PC-3 (cell line): Measurements from ENCODE around the gene MZB1. TPM values are rescaled to one million over a fixed set of nuclear protein-coding genes. Genes with fewer than 3 reads are reported as not detected.

Experiments used
- ATAC-seq: fragments of 200-7000 bp; cut with Tn5 transposase; 2 replicates; pipeline ENCODE4 v1.9.1; 2020; ENCODE audit warnings: mild to moderate bottlenecking, moderate library complexity
- BruUV-seq: library from RNA; stranded (reverse); fragments of 400-500 nt; replicated peaks from 2 replicates; lab custom pipeline; 2021; lab: Mats Ljungman, UMichigan
- CTCF ChIA-PET: fragments of 300-600 bp; sonication (Branson Sonifier 250); formaldehyde crosslinking; loops from one replicate; lab custom pipeline; 2022; ENCODE audit warnings: antibody characterized with exemption; lab: Charles Lee
- POLR2A ChIA-PET: fragments of 300-600 bp; sonication (Branson Sonifier 250); formaldehyde crosslinking; loops from one replicate; lab custom pipeline; 2022; ENCODE audit warnings: antibody characterized with exemption; ENCODE audit not compliant: unreplicated experiment; lab: Charles Lee
- DNase-seq: peaks from one replicate; pipeline ENCODE4 v3.0.0-alpha.2; 2015
- H2AFZ ChIP-seq: fragments of 300-600 bp; sonication (generic); 2 replicates; pipeline ENCODE4 v1.6.0; 2016; ENCODE audit warnings: antibody characterized with exemption, low read length
- H3F3A ChIP-seq: fragments of 300-600 bp; sonication (generic); one replicate; pipeline ENCODE4 v1.6.0; 2017; ENCODE audit warnings: antibody characterized with exemption, low read length, control low read depth, mild to moderate bottlenecking; ENCODE audit not compliant: unreplicated experiment
- H3K27ac ChIP-seq: fragments of 300-600 bp; sonication (generic); 2 replicates; pipeline ENCODE4 v1.5.1; 2016; ENCODE audit warnings: mild to moderate bottlenecking, low read length
- H3K27me3 ChIP-seq: fragments of 300-600 bp; sonication (generic); 2 replicates; pipeline ENCODE4 v1.6.1; 2016; ENCODE audit warnings: low read length, mixed read lengths
- H3K36me3 ChIP-seq: fragments of 300-600 bp; sonication (generic); 2 replicates; pipeline ENCODE4 v1.6.1; 2016; ENCODE audit warnings: low read depth, mixed run types, low read length, mixed read lengths
- H3K4me1 ChIP-seq: fragments of 300-600 bp; sonication (generic); 2 replicates; pipeline ENCODE4 v1.5.1; 2016; ENCODE audit warnings: low read length; ENCODE audit not compliant: insufficient read depth
- H3K4me2 ChIP-seq: fragments of 300-600 bp; sonication (generic); 2 replicates; pipeline ENCODE4 v1.6.0; 2016; ENCODE audit warnings: low read length
- H3K4me3 ChIP-seq: fragments of 300-600 bp; sonication (generic); 2 replicates; pipeline ENCODE4 v1.5.1; 2016; ENCODE audit warnings: mild to moderate bottlenecking, low read length, mixed read lengths
- H3K79me2 ChIP-seq: fragments of 300-600 bp; sonication (generic); 2 replicates; pipeline ENCODE4 v1.6.1; 2017; ENCODE audit warnings: low read length, mixed read lengths
- H3K9ac ChIP-seq: fragments of 300-600 bp; sonication (generic); 2 replicates; pipeline ENCODE4 v1.6.0; 2016; ENCODE audit warnings: mild to moderate bottlenecking, low read length
- H3K9me2 ChIP-seq: fragments of 300-600 bp; sonication (generic); replicated peaks from 2 replicates; pipeline ENCODE4 v1.6.1; 2016; ENCODE audit warnings: mixed run types, low read length, mixed read lengths
- H3K9me3 ChIP-seq: fragments of 300-600 bp; sonication (generic); 2 replicates; pipeline ENCODE4 v1.6.1; 2016; ENCODE audit warnings: low read length, mixed read lengths
- H4K20me1 ChIP-seq: fragments of 300-600 bp; sonication (generic); 2 replicates; pipeline ENCODE4 v1.6.1; 2016; ENCODE audit warnings: low read length, mixed read lengths
- CTCF ChIP-seq: fragments of 300-600 bp; sonication (generic); conservative IDR thresholded peaks from 2 replicates; pipeline ENCODE4 v1.5.1; 2017; ENCODE audit warnings: antibody characterized with exemption, low read depth, mild to moderate bottlenecking, low read length
- EZH2 ChIP-seq: fragments of 300-600 bp; sonication (generic); IDR thresholded peaks from one replicate; pipeline ENCODE4 v1.6.1; 2017; ENCODE audit warnings: antibody characterized with exemption, mild to moderate bottlenecking, low read length; ENCODE audit not compliant: unreplicated experiment
- EZH2phosphoT487 ChIP-seq: fragments of 300-600 bp; sonication (generic); IDR thresholded peaks from 2 replicates; pipeline ENCODE4 v1.6.1; 2018; ENCODE audit warnings: mild to moderate bottlenecking, antibody characterized with exemption, low read length, borderline replicate concordance
- intact Hi-C: fragments of 100-400 bp; cut with micrococcal nuclease; formaldehyde crosslinking; loops from 2 replicates; pipeline ENCODE4 v1.9.0; 2023
- total RNA-seq: library from RNA; depleted of rRNA; stranded (reverse); fragments of >200 nt; gene quantifications from 2 replicates; pipeline ENCODE4 v1.2.3, GENCODE V29; 2014

MZB1 gene
- total RNA-seq, 1 experiment from 2014 or later: 0.22 TPM

GRCh38 chr5:139378941-139379361 is 10.8 kb downstream of the MZB1 start:
- no TSS peak for BruUV-seq
- ATAC-seq: no peak
- ChIA-PET CTCF (no interaction called here), POLR2A (no interaction called here)
- Histone ChIP-seq H4K20me1 (no peaks in the 10 kb centered on the region), H3K36me3 (no peaks in the 10 kb centered on the region), H3K4me2 (no peak overlapping the region), H3K9ac (no peak overlapping the region), H3K4me3 (no peak overlapping the region), H3F3A (peaks cover 4% of the 10 kb centered on the region), H3K27ac (no peak overlapping the region), H3K9me3 (no peaks in the 10 kb centered on the region), H3K9me2 (no peaks in the 10 kb centered on the region), H3K4me1 (peaks cover 16% of the 10 kb centered on the region), H3K79me2 (no peaks in the 10 kb centered on the region), H2AFZ (no peak overlapping the region), H3K27me3 (no peaks in the 10 kb centered on the region)
- TF ChIP-seq CTCF (no peak), EZH2phosphoT487 (no peak), EZH2 (no peak)
- no peak for DNase-seq
- intact Hi-C loops: no loop called here

GRCh38 chr5:139378101-139378825 is 11.4 kb downstream of the MZB1 start:
- ATAC-seq: no peak
- POLR2A ChIA-PET: no interaction called here
- intact Hi-C loops: no loop called here
- Histone ChIP-seq H3K27me3 (no peaks in the 10 kb centered on the region), H3K36me3 (no peaks in the 10 kb centered on the region), H4K20me1 (no peaks in the 10 kb centered on the region), H3K79me2 (no peaks in the 10 kb centered on the region), H3K9me3 (no peaks in the 10 kb centered on the region), H3K4me1 (peaks cover 19% of the 10 kb centered on the region), H2AFZ (no peak overlapping the region), H3K27ac (no peak overlapping the region), H3K9ac (no peak overlapping the region), H3K9me2 (no peaks in the 10 kb centered on the region), H3K4me3 (no peak overlapping the region), H3K4me2 (no peak overlapping the region), H3F3A (peaks cover 4% of the 10 kb centered on the region)
- no TSS peak for BruUV-seq
- CTCF ChIA-PET: no interaction called here
- no peak for DNase-seq
- TF ChIP-seq CTCF (no peak), EZH2 (no peak), EZH2phosphoT487 (no peak)

- TF ChIP-seq EZH2: no peak
- TF ChIP-seq EZH2phosphoT487: no peak
- TF ChIP-seq CTCF: no peak
- H3K9ac ChIP-seq: no peak overlapping the region
- intact Hi-C loops: no loop called here
- peaks cover 25% of the 10 kb centered on the region for H3K4me1 ChIP-seq
- H4K20me1 ChIP-seq: no peaks in the 10 kb centered on the region
- ChIA-PET CTCF (no interaction called here), POLR2A (no interaction called here)
- peaks cover 4% of the 10 kb centered on the region for H3F3A ChIP-seq
- H2AFZ ChIP-seq: no peak overlapping the region
- BruUV-seq: no TSS peak
- no peaks in the 10 kb centered on the region for H3K9me3 ChIP-seq
- ATAC-seq: no peak
- no peaks in the 10 kb centered on the region for H3K36me3 ChIP-seq
- H3K79me2 ChIP-seq: no peaks in the 10 kb centered on the region
- no peaks in the 10 kb centered on the region for H3K27me3 ChIP-seq
- H3K9me2 ChIP-seq: no peaks in the 10 kb centered on the region
- H3K4me3 ChIP-seq: no peak overlapping the region
- no peak overlapping the region for H3K4me2 ChIP-seq
- H3K27ac ChIP-seq: no peak overlapping the region
- no peak for DNase-seq
Measured at GRCh38 chr5:139377226-139377625, 12.5 kb downstream of the MZB1 start.
